HUES48 (cell line): Measurements from ENCODE around the gene LRP5.

Experiments
- H3K27ac ChIP-seq: one replicate; pipeline ENCODE4 v1.7.0; 2013; ENCODE audit warnings: low read depth, low read length, inconsistent platforms
- H3K27me3 ChIP-seq: 2 replicates; pipeline ENCODE4 v1.6.1; 2013; ENCODE audit warnings: mild to moderate bottlenecking, low read length; ENCODE audit not compliant: control insufficient read depth, insufficient read depth
- H3K36me3 ChIP-seq: 2 replicates; pipeline ENCODE4 v1.6.1; 2013; ENCODE audit warnings: low read length; ENCODE audit not compliant: control insufficient read depth, insufficient read depth
- H3K4me1 ChIP-seq: 2 replicates; pipeline ENCODE4 v1.6.1; 2013; ENCODE audit warnings: mild to moderate bottlenecking, low read length; ENCODE audit not compliant: control insufficient read depth, insufficient read depth
- H3K4me3 ChIP-seq: 2 replicates; pipeline ENCODE4 v1.5.1; 2013; ENCODE audit warnings: mild to moderate bottlenecking, low read depth, low read length
- H3K9ac ChIP-seq: 2 replicates; pipeline ENCODE4 v1.6.1; 2013; ENCODE audit warnings: mild to moderate bottlenecking, low read depth, low read length, moderate library complexity
- H3K9me3 ChIP-seq: 2 replicates; pipeline ENCODE4 v1.6.1; 2013; ENCODE audit warnings: low read length; ENCODE audit not compliant: control insufficient read depth, insufficient read depth

LRP5 gene

DNA sequence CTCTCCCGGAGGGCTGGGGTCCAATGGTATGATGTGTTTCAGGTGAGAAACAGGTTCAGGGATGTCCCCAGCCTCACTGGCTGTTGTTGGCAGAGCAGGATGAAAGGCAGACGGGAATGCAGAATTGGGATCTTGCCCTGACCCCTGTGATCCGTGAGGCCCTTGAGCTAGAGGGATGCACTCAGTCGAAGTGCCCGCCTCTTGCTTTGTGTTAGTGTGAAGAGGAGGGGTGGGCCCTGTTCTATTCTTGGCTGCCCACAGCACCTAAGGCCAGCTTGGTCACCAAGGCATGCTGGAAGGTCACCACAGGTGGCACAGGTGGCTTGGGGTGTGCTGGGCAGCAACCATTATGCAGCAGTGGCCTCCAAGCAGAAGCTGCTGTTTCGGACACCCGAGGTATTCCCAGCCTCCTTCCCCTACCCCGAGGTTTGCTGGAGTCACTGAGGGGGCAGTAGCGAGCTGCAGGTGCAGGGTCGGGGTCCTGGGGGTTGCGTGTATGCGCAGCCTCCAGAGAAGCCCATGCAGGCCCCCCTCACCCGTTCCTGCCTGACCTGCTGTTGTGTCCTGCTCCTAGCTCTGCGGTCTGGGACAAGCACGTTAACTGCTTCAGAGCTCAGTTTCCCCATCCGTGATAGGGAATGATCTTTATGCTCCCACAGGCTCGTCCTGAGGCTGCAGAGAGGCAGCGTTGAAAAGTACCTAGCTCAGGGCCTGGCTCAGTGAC lies 13.0 kb downstream of the LRP5 start:
- Histone ChIP-seq H3K9ac (no peak overlapping the region), H3K4me3 (no peak overlapping the region), H3K27ac (no peak overlapping the region), H3K4me1 (peaks cover 40% of the 10 kb centered on the region), H3K27me3 (no peaks in the 10 kb centered on the region), H3K9me3 (no peaks in the 10 kb centered on the region), H3K36me3 (no peaks in the 10 kb centered on the region)

DNA sequence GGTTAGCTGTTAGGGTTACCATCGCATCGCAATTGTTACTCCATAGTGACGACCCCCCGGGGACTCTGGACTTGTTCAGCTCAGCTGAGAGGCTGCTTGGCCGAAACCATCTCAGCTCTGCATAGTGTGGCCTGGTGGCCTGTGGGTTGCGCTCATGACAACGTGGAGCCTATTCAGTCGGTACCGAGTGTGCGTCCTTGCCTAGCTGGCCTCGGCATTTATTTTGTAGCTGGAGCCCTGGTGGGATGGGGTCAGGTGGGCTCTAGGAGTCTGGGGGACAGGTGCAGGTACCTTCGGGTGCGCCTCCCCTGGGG lies 13.5 kb downstream of the LRP5 start:
- no peak overlapping the region for H3K27ac ChIP-seq
- H3K4me3 ChIP-seq = no peak overlapping the region
- H3K9me3 ChIP-seq = no peaks in the 10 kb centered on the region
- peaks cover 45% of the 10 kb centered on the region for H3K4me1 ChIP-seq
- no peaks in the 10 kb centered on the region for H3K27me3 ChIP-seq
- H3K9ac ChIP-seq = no peak overlapping the region
- H3K36me3 ChIP-seq = no peaks in the 10 kb centered on the region

DNA sequence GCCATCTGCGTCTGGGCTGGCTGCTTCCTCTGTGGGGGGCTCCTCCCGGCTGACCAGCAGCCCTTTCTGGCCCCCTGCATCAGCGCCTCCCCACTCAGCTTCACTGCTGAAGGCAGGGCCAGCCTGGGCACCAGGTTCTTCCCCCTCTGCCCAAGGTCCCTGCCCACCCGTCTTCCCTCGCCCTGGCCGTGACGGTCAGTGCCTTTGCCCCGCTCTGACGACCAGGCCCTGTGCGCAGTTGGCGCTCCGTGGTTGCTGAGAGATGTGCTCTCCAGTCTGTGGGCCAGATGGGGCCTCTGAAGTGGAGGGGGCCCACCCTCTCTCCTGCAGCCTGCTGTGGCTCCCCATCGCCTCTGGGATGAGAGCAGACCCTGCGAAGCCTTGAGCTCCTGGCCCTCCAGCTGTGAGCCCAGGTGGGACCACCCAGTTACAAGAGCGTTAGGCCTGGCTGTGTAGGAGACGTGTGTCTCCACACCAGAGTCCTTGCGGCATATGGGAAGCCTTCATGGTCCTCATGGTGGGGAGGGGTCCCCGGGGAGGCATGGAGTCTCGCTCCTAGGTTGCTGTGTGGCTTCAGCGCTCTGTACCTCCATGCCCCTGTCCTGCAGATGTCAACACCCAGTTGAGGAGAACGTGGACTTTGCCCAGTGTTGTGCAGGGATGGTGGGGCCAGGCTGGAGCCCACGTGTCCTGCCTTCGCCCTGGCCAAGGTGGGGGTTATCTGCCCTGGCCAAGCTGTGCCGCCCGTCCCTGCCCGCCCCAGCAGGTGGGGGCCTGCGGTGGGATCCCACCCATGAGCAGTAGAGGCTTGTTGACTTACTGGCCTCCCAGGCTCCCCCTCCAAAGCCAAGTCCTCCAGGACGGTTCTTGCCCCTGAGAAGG lies 14.2 kb downstream of the LRP5 start:
- H3K4me3 ChIP-seq = no peak overlapping the region
- no peak overlapping the region for H3K9ac ChIP-seq
- H3K27me3 ChIP-seq = no peaks in the 10 kb centered on the region
- H3K36me3 ChIP-seq = no peaks in the 10 kb centered on the region
- H3K27ac ChIP-seq = no peak overlapping the region
- H3K9me3 ChIP-seq = no peaks in the 10 kb centered on the region
- H3K4me1 ChIP-seq = peaks cover 52% of the 10 kb centered on the region

DNA sequence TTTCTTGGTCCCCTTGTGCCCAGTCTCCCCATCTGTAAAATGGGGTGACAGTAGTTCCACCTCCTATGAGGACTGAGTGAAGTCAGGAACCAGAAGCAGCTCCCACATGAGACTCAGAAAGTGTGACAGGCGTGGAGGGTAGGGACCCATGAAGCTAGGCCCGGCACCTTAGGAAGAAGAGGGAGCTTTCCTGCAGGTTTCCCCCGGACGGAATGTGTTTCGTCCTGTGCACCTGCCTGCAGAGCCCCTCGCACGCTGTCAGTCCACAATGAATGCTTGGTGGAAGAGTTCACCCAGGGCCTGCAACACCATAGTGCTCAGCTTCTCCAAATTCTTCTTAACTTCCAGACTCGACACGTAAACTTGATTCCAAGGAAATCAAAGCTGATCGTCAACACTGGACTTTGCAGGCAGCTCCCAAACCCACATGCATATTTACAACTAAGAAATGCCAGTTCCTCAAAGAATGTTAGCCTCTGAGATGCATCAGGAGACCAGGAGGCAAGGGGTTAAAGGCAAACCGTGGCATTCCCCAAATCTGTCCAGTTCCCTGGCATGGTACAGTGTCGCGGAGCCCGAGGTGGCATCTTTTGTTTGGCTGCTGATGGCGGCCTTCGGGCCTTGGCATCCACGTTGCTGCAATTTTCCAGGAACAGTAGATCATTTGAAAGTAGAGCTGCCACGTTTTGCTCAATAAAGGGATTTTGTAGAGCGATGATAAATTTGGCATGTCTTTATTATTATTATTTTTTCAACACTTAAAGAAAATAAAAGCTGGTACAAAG lies 15.4 kb downstream of the LRP5 start:
- Histone ChIP-seq H3K4me1 (peaks cover 61% of the 10 kb centered on the region), H3K36me3 (no peaks in the 10 kb centered on the region), H3K9ac (no peak overlapping the region), H3K27me3 (no peaks in the 10 kb centered on the region), H3K4me3 (no peak overlapping the region), H3K9me3 (no peaks in the 10 kb centered on the region), H3K27ac (peak overlapping the region; percentile 67)

DNA sequence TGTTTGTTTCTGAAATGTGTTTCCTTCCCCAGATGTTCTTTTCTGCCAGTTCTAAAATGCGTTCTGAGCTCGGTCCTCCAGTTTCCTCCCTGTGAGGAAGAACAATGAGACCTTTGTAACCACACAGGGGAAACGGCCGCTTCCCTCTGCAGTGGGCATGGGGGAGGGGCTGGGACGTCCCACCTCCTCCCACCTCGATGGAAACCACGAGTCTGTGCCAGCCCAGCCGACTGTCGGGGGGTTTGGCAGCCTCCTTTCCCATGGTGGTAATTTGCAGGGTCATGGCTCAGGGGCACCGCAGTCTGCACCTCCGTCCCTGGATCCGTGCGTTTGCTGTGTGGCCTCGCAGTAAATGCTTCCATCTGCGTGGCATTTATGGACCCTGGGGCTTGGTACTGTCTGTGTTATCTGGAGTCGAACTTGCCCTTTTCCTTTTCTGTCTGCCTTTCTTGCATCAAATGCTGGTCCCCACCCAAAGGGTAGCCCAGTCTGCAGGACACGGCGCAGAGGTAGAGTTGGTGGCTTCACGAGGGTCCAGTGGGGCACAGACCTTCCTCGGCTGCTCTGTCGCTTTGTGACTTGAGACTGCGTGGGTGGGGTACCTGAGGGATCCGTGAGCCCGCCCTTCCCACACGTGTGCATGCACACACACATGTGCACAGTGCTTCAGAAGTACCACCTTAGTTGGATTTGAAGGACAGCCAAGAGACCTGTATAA lies 16.1 kb downstream of the LRP5 start:
- no peaks in the 10 kb centered on the region for H3K9me3 ChIP-seq
- no peak overlapping the region for H3K4me3 ChIP-seq
- no peaks in the 10 kb centered on the region for H3K27me3 ChIP-seq
- peak overlapping the region; percentile 34 for H3K27ac ChIP-seq
- H3K4me1 ChIP-seq = peaks cover 61% of the 10 kb centered on the region
- 0 out of 2 replicates have a peak overlapping the region, but pooled peaks have one; percentile 9 for H3K9ac ChIP-seq
- H3K36me3 ChIP-seq = no peaks in the 10 kb centered on the region

DNA sequence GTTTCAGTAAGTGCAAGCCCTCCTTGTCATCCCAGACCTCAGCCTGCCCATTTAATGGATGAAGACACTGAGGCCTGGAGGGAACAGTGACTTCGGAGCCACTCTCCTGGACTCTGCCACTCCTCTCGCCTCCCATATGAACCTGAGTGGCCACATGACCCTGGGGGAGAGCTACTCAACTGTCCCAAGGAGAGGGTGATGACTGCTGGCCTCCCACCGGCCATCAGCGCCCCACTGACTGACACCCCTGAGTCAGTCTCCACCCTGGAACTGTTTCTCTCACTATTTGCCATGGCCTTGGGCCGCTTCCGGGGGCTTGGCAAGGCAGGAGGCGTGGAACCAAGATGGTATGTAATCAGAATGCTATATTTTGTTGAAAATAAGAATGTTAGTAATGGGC lies 17.1 kb downstream of the LRP5 start:
- no peak overlapping the region for H3K4me3 ChIP-seq
- no peaks in the 10 kb centered on the region for H3K9me3 ChIP-seq
- no peaks in the 10 kb centered on the region for H3K27me3 ChIP-seq
- H3K4me1 ChIP-seq = peaks cover 61% of the 10 kb centered on the region
- H3K9ac ChIP-seq = no peak overlapping the region
- no peak overlapping the region for H3K27ac ChIP-seq
- no peaks in the 10 kb centered on the region for H3K36me3 ChIP-seq

DNA sequence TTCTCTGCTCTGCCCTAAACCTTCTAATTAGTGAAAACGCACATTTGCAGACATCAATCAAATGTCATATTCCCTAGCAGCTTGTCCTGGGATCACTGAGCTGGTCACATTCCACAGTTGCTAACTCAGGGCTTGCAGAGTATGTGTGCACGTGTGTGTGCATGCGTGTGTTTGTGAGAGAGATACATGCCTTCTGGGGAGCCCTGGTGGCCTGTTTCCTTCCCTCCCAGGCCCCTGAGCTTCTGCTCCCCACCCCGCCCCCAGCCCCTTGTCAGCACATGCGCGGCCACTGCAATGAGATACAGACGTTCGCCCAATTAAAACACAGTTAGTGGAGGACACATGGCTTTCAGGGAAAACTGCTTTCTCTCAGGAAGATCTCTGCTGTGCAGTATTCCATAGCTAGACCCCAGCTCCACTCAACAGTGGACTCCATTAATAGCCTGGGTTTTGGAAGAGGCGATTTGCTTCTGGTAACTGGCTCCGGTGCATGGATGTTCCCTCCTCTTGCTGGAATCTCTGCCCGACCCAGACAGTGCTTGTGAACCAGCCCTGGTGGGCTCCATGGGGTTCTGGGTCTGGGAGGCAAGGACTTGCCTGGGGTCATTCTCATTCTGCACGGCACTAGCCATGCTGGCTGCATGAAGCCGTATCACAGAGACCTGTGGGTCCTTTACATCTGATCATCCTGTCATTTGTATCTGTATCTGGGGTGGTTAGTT lies 17.7 kb downstream of the LRP5 start:
- H3K9me3 ChIP-seq = no peaks in the 10 kb centered on the region
- peak overlapping the region; percentile 15 for H3K27ac ChIP-seq
- H3K27me3 ChIP-seq = no peaks in the 10 kb centered on the region
- H3K9ac ChIP-seq = no peak overlapping the region
- H3K4me3 ChIP-seq = 0 out of 2 replicates have a peak overlapping the region, but pooled peaks have one; percentile 2
- H3K4me1 ChIP-seq = peaks cover 59% of the 10 kb centered on the region
- no peaks in the 10 kb centered on the region for H3K36me3 ChIP-seq

DNA sequence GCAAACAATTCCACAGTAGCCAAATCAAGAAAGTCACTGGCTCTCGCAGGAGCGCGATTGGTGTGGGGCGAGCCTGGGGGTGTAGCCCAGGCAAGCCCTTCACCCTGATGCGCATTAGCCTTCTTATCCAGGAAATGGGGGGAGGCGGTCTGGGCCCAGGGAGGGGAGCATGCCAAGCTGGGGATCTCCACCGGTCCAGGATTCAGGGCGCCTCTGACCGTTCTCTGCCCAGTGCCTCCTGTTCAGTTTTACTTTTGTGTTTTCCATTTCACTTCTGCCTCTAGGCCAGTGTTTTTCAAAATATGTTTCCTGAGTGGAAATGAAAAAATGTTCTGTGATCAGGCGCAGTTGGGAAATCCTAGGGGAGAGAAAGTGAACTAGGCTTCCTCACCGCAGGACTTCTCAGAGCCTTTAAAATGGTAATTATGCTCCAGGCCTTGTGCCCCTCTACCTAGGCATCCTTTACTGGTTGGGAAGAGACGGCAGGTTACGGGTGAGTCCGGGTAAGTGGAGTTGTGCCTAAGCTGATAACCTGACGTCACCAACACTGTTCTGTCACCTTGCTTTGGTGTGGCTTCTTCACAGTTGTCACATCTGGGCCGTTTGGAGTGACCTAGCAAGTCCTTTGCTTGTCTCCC lies 18.4 kb downstream of the LRP5 start:
- Histone ChIP-seq H3K27ac (peak overlapping the region; percentile 15), H3K4me1 (peaks cover 52% of the 10 kb centered on the region), H3K36me3 (no peaks in the 10 kb centered on the region), H3K9me3 (no peaks in the 10 kb centered on the region), H3K4me3 (0 out of 2 replicates have a peak overlapping the region, but pooled peaks have one; percentile 2), H3K9ac (no peak overlapping the region), H3K27me3 (no peaks in the 10 kb centered on the region)

DNA sequence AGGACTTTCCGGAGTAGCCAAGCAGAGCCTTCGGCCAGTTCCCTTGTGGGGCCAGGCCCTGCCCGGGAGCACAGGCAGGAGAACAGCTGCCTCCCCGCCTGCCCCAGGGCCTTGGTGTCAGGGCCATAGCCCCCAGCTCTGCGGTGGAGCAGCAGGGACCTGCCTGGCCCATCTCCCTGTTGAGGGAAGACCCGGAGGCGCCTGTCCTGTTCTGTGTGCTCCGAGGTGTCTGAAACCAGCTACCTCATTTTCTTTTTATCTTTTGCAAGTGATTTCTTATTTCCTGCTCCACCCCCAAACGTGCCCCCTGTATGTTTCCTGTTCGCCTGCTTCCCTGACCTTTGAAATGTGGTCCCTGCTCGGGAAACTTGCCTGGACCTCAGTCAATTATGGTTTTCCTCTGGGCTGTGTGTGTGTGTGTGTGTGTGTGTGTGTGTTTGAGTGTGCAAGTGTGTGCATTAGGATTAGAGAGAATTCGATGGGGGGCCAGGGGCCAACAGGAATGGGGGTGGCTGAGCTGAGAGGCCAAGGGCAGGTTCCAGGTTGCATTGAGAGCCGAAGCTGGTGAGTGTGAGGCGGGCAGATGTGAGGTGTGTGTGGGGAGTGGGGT lies 19.1 kb downstream of the LRP5 start:
- Histone ChIP-seq H3K4me3 (no peak overlapping the region), H3K9ac (no peak overlapping the region), H3K27ac (peak overlapping the region; percentile 15), H3K9me3 (no peaks in the 10 kb centered on the region), H3K4me1 (peaks cover 50% of the 10 kb centered on the region), H3K27me3 (no peaks in the 10 kb centered on the region), H3K36me3 (no peaks in the 10 kb centered on the region)
